GM19035 (cell line): Measurements from ENCODE around the gene ECM2.
"Not testable (repeated sequence)": the region's sequence is repeated elsewhere in the genome, so short reads cannot be mapped to it uniquely, and the experiment has no call there.

Source experiments
- ATAC-seq: cut with Tn5 transposase; IDR thresholded peaks from one replicate; pipeline ENCODE4 v1.9.1; 2021; ENCODE audit not compliant: unreplicated experiment

Gene ECM2

DNA sequence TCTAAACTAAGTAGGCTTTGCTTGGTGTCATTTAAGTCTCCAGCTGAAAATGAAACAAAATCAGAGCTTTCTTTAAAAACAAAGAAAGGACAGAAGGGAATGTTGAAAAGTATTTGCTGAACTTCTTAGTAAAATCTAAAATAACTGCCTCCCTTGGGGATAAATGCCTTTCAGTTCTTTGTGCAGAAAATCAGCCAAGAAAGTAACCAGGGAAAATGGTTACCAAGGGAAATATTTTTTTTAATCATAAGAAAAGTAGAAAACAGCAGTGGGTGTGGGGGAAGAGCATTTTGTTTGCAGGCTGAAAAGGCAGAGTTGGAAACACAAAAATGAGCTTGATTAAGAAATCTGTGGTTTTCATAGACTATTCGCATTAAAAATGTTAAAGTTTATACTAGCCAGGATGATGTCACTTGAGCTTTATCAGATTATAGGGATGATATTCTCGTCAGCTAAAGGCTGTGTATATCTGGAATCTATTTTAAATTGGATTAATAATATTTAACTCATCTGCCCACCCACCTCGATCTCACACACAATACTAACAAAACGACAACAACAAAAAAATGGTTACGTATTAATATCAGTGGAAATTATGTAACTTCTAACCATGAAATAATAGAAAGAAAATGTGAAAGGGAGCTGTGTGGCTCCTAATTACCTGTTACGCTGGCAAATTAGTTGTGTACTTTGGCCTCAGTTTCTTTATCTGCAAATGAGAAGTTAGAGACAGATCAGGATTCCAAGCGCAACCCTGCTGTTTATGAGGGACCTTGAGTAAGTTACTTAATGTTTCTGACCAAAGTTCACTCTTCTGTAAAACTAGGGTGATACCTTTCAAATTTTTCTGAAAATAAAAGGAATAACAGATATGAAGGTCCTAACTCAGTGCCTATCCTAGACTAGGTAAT lies at the start of gene ECM2:
Gene ECM2, minus strand, starts transcription at position 51 of the 911 bp plus-strand sequence. CDS start 13,124 bp downstream, outside the sequence.
- ATAC-seq, result no peak

DNA sequence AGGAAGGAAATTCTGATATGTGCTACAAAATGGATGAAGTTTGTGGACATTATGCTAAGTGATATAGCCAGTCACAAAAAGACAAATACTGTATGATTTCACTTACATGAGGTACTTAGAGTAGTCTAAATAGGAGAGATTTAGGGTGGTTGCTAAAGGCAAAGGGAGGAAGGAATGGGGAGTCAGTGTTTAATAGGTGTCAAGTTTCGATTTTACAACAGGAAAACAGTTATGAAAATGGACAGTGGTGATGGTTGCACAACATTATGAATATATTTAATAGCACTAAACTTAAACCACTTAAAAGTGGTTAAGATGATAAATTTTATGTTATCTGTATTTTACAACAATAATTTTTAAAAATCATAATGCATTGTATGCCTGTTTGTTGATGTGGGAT lies 40.4 kb upstream of the ECM2 start:
- no peak for ATAC-seq

DNA sequence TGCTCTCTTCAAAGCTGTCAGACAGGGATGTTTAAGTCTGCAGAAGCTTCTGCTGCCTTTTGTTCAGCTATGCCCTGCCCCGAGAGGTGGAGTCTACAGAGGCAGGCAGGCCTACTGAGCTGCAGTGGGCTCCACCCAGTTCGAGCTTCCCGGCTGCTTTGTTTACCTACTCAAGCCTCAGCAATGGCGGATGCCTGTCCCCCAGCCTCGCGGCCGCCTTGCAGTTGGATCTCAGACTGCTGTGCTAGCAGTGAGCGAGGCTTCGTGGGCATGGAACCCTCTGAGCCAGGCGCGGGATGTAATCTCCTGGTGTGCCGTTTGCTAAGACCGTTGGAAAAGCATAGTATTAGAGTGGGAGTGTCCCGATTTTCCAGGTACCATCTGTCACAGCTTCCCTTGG lies 37.8 kb upstream of the ECM2 start:
- not testable (repeated sequence) for ATAC-seq

DNA sequence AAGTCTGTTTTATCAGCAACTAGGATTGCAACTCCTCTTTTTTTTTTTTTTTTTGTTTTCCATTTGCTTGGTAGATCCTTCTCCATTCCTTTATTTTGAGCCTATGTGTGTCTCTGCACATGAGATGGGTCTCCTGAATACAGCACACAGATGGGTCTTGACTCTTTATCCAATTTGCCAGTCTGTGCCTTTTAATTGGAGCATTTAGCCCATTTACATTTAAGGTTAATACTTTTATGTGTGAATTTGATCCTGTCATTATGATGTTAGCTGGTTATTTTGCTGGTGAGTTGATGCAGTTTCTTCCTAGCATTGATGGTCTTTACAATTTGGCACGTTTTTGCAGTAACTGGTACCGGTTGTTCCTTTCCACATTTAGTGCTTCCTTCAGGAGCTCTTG lies 36.1 kb upstream of the ECM2 start:
- ATAC-seq, result not testable (repeated sequence)

DNA sequence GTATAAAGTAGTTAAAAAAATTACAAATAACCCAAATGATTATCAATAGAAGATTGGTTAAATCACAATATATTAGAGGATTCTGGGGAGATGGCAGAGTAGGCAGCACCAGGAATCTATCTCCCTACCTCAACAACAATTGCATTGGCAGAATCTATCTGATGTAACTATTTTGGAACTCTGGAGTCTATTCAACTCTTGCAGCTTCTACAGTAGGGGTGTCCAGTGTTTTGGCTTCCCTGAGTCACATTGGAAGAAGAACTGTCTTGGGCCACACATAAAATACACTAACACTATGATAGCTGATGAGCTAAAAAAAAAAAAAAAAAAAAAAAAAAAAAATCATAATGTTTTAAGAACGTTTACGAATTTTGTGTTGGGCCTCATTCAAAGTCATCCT lies 29.2 kb upstream of the ECM2 start:
- ATAC-seq, result no peak

DNA sequence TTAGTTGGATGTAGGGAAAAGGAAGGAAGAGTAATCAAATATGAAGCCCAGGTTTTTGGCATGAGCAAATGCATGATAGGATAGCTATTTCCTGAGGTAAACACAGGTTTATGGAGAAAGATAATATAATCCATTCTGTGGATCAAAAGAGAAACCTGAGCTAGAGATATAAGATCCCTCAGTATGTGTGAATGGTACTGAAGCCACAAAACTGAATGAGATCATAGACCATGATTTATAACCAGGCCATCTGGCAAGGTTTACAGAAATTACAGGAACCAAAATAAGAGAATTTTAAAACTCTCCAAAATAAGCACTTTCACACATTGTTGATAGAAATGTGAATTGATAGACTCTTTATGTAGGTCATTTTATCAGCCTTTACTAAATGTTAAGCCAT lies 28.7 kb upstream of the ECM2 start:
- no peak for ATAC-seq

DNA sequence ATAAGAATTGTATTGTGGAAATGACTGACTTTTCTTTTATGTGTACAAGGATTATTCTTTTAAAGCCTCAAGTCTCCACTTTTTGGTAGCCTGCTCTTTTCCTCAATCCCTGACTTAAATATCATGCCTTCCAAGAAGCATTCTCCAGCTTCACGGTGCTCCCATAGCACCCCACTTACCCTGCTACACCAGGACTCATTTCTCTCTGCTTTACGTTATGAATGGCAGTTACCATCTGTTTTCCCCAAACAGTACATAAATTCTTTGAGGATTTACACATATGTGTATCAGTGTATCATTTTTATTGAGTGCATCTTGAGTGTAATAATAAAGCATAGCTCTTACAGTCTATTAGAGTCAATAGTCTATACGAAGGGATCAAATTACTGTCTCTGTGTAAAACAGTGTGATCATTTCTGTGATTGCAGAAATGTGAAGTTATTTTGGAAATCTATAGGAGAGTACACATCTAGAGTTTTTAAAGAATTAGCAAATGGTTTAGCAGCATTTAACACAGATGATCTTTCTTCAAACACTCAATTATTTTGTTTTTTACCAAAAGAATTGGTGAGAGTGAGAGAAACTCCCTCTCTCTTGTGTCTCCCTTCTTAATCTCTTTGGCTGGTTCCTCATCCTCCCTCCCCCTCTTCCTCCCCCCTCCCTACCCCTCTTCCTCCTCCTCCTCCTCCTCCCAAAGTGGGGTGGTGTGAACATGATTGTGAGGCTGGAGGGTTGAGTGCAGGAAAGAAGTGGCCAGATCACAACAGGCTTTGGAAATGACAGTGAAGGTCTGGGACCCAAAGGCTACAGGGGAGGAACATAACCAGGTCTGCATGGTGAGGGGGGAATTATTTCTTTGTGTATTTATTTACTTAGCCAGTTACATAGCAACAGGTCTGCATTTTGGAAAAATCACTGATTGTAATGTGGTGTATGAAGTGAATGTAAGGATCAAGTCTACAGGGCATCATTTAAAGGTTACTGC lies 27.6 kb upstream of the ECM2 start:
- no peak for ATAC-seq

DNA sequence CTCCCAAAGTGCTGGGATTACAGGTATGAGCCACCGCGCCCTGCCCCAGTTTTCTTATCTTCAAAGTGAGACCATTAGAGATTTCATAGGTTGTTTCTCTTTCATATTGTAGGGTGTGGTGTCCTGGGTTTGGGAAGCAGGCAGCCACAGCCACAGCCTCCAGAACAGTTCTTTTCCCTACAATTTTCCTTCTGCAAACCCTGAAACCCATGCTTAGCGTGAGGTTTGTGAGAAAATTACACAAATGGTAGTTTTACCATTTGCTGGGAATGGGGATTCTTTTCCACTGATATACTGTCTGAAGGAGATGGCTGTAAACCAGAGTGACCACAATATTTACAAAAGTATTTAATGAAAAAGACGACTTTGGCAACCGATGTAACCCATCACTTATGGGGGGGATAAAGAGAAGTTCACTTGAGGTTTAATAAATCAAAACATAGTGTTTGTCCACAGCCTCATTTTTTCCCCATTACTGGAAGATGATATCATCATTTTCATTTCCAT lies 26.7 kb upstream of the ECM2 start:
- ATAC-seq, result no peak

DNA sequence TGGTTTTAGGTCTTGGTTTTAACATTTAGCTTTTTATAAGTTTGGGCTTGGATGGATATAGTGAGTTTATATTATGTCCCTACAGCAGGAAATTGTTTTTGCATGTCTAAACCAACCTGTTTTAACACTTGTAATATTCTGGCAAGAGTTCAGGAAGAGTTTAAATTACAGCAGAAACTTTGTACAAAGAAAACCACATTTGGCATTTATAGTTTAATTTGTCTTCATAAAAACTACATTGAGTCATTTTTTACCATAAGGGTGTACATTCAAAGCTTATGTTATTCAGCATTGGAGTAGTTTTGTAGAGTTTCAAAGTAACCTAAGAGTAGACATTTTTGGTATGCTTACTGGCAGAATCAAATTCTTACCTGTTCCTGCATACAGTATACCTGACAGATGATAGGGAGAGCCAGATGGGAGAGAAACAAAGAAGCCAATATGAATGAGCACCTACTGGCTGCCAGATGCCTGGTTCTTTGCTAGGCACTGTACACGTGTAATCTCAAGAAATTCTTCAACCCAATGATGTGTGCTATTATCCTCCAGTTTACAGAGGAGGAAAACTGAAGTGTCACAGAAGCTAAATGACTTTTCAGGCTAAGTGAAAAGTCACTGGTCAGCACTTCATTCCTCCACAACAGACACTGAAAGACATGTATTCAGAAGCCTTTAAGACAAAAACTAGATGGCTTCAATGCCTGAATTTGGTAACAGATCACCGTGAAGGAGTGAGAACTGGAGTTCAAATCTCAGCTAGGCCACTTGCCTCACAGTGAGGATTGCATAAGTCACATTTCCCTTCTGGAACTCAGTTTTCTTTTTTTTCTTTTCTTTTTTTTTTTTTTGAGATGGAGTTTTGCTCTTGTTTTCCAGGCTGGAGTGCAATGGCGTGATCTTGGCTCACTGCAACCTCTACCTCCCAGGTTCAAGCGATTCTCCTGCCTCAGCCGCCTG lies 25.9 kb upstream of the ECM2 start:
- no peak for ATAC-seq

DNA sequence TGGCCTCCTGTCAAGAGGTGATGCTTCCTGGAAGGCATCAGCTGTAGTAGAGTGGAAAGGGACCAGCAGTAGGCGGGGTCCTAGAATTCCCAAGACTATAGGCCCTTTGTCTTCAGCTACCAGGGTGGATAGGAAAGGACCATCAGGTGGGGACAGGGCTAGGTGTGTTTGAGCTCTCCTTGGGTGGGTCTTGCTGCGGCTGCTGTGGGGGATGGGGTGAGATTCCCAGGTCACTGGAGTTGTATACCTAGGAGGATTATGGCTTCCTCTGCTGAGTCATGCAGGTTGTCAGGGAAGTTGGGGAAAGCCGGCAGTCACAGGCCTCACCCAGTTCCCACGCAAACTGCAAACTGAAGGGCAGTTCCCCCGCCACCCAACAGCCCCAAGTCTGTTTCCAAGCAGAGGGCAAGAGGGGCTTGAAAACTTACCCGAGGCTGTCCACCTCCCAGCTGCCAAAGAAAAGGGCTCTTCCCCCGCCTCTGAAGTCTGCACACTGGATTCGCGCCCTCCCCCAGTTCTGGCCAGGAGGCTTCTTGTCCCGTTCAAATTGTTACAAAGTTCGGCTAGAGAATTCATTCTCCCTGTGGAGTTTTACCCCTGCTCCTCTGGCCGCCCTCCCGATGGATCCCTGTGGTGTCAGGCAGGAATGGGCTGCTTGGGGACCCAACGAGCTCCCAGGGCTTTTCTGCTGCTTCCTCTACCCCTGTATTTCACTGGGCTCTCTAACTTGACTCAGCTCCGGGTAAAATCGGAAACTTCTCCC lies 23.0 kb upstream of the ECM2 start:
- no peak for ATAC-seq

DNA sequence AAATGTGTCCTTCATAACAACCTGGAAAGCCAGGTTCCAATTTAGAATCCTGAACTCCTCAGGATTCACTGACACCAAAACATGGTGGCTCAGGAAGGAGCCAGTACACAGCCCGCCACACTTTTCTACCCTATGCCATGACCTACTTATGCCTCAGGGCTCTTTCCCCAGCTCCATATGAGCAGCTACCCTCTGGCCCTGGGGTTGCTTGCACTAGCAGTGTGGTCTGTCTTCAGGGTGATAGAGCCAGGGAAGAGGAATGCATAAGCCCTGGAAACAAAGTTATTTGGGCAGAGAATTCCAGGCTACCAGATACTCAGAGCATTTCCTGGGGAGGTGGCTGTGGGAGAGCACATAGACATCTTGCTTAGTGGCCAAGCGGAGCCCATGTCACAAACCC lies 15.0 kb upstream of the ECM2 start:
- no peak for ATAC-seq

DNA sequence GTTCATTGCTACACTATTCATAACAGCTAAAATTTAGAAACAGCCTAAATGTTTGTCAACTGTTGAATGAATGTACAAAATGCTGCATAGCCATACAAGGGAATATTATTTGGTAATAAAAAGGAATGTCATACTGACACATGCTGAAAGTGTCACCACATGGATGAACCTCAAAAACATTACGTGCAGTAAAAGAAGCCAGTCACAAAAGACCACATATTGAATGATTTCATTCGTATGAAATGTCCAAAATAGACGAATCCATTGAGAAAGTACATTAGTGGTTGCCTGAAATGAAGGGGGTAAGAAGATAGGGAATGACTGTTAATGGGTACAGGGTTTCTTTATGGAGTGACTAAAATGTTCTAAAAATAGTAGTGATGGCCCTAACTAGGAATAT lies 11.6 kb upstream of the ECM2 start:
- no peak for ATAC-seq

DNA sequence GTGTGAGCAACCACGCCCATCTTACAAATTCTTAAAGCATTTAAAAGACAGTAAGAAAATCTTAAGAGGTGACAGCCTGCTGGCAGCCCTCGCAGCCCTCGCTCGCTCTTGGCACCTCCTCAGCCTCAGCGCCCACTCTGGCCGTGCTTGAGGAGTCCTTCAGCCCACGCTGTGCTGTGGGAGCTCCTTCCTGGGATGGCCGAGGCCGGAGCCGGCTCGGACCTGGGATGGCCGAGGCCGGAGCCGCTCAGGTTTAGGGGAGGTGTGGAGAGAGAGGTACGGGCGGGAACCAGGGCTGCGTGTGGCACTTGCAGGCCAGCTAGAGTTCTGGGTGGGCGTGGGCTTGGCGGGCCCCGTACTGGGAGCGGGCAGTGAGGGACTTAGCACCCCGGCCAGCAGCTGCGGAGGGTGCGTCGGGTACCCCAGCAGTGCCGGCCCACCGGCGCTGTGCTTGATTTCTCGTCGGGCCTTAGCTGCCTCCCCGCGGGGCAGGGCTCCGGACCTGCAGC lies 9.3 kb upstream of the ECM2 start:
- no peak for ATAC-seq

DNA sequence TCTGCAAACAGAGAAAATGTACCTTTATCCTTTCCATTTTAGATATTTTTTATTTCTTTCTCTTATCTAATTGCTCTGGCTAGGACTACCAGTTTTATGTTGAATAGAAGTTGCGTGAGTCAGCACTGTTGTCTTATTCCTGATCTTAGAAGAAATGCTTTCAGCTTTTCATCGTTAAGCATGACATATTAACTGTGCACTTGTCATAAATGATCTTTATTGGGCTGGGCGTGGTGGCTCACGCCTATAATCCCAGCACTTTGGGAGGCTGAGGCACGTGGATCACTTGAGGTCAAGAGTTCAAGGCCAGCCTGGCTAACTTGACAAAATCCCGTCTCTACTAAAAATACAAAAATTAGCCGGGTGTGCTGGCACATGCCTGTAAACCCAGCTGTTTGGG lies 8.2 kb upstream of the ECM2 start:
- no peak for ATAC-seq

DNA sequence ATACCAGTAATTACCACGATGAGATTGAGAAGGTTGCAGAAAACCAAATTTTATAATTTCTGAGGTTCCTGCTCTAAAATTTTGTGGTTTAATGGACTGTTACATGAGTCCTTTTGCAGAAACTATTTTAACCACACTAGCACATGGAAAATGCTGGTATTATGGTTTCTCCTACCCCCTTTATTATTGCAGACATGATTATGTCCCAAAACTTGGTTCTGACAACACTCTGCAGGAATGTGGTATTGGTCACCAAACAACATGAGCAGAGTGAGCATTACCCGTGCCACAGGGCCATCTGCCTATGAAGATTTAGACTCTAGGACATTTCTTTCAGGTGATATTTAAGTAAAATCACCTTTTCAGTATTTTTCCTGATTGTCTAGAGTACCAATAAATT lies 2.8 kb upstream of the ECM2 start:
- no peak for ATAC-seq

DNA sequence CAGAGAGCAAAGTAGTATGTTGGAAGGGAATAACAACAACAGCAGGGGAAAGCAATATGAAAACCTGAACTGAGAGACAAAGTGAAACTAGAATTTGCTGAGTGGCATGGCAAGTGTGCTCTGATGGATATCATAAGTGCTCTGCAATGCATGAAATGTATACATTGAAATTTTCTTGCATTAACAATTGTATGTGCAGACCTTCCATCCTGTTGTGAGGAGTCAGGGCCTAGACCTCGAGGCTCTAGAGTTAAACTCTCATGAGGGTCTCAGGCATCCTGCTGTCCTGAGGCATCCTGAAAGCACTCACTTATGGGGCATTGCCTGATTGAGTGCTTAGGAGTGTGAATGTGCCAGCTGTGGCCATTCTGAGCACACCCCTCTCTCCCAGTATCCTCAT lies 1.1 kb downstream of the ECM2 start:
- peak; percentile 50 for ATAC-seq

DNA sequence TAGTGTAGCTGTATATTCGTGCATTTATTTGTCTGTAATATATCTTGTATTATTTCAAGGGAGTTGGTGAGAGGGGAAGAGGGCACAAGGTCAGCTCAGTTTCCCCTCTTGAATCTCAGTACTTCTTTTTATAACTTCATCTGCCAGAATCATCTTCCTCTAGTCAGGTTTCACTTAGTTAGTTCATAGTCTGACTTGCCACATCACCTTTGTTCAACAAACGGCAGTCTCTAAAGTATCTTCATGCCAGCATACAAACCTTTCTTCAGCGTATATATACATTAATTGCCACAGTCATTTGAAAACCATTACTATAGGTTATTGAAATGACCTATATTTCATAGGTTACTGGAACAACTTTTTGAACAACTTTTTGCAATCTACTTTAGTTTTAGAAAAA lies 1.6 kb downstream of the ECM2 start:
- ATAC-seq, result no peak

DNA sequence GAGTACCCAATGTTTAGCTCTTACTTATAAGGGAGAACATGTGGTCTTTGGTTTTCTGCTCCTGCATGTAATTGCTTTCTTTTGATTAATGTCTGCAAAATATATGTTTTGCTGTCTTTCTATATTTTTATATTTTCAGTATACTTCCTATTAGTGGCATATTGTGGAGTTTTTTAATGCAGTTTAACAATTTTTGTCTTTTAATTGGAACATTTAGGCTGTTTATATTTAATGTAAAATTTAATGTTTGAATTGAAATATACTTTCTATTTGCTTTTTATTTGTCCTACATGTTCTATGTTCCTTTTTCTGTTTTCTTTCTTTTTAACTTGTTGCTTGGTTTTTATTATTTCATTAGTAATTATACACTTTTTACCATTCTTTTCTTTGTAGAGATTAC lies 4.9 kb downstream of the ECM2 start:
- no peak for ATAC-seq

DNA sequence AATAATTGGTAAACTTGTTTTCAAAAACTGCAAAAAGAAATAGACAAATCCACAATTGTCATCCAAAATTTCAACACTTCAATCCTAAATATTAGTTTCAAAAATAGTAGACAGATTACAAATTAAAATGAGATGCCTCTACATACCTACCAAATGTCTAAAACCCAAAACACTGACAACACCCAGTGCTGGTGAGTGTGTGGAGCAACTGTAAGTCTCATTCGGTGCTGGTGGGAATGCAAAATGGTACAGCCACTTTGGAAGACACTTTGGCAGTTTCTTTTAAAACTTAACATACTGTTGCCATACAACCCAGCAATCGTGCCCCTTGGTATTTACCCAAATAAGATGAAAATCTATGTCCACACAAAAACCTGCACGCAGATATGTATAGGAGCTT lies 6.7 kb downstream of the ECM2 start:
- ATAC-seq, result no peak

DNA sequence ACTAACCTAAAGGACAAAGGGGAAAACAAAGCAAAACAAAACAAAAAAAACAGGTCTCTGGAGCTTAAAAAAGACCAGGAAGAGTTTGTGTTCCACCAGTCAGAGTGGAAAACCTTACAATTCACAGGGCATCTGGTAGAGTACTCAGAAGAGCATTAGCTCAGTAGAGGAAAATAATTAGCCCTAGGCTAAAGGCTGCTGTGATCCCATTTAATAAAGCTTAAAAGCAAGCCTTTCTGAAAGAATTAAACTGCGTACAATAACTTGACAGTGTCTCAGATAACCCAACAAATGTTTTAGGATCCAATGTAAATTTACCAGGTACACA lies 7.3 kb downstream of the ECM2 start:
- no peak for ATAC-seq
